GM23338 (cell line): ENCODE measurements around the gene GRIK5. TPM values are rescaled to one million over a fixed set of nuclear protein-coding genes. Genes with fewer than 3 reads are reported as not detected.

Experiments used
- ATAC-seq: fragments of 200-7000 bp; cut with Tn5 transposase; 3 replicates; pipeline ENCODE4 v1.9.1; 2020
- DNase-seq: peaks from one replicate; pipeline ENCODE4 v3.0.0-alpha.2; 2015; ENCODE audit warnings: low spot score
- H2AFZ ChIP-seq: fragments of 200-600 bp; sonication (generic); 2 replicates; pipeline ENCODE4 v1.8.0; 2016; ENCODE audit warnings: antibody characterized with exemption, mild to moderate bottlenecking, moderate library complexity
- H3F3A ChIP-seq: fragments of 200-600 bp; sonication (generic); replicated peaks from 2 replicates; pipeline ENCODE4 v1.8.0; 2017; ENCODE audit warnings: antibody characterized with exemption, mixed run types, low read depth
- H3K27ac ChIP-seq: fragments of 200-600 bp; sonication (generic); 2 replicates; pipeline ENCODE4 v1.6.1; 2016; ENCODE audit warnings: low read depth
- H3K27me3 ChIP-seq: fragments of 200-600 bp; sonication (generic); 2 replicates; pipeline ENCODE4 v1.8.0; 2016; ENCODE audit warnings: mild to moderate bottlenecking, mixed run types, moderate library complexity; ENCODE audit not compliant: insufficient read depth
- H3K36me3 ChIP-seq: fragments of 200-600 bp; sonication (generic); 2 replicates; pipeline ENCODE4 v1.8.0; 2016; ENCODE audit warnings: mild to moderate bottlenecking; ENCODE audit not compliant: insufficient read depth
- H3K4me1 ChIP-seq: fragments of 200-600 bp; sonication (generic); 2 replicates; pipeline ENCODE4 v1.8.0; 2016; ENCODE audit warnings: mild to moderate bottlenecking, moderate library complexity; ENCODE audit not compliant: insufficient read depth
- H3K4me2 ChIP-seq: fragments of 200-600 bp; sonication (generic); 2 replicates; pipeline ENCODE4 v1.7.1; 2017; ENCODE audit warnings: mixed run types
- H3K4me3 ChIP-seq: fragments of 200-600 bp; sonication (generic); 2 replicates; pipeline ENCODE4 v1.6.1; 2016; ENCODE audit warnings: mixed run types
- H3K79me2 ChIP-seq: fragments of 200-600 bp; sonication (generic); replicated peaks from 2 replicates; pipeline ENCODE4 v1.8.0; 2017; ENCODE audit warnings: mild to moderate bottlenecking; ENCODE audit not compliant: insufficient read depth
- H3K9me2 ChIP-seq: fragments of 200-600 bp; sonication (generic); 2 replicates; pipeline ENCODE4 v1.8.0; 2017; ENCODE audit not compliant: insufficient read depth
- H4K20me1 ChIP-seq: fragments of 200-600 bp; sonication (generic); replicated peaks from 2 replicates; pipeline ENCODE4 v1.8.0; 2017; ENCODE audit warnings: mild to moderate bottlenecking; ENCODE audit not compliant: insufficient read depth
- H3K27ac Mint-ChIP-seq: 2 replicates; pipeline ENCODE4 v1.8.0; 2020; ENCODE audit warnings: inconsistent platforms, mild to moderate bottlenecking, moderate library complexity, mixed read lengths
- H3K27me3 Mint-ChIP-seq: 3 replicates; pipeline ENCODE4 v1.8.0; 2022; ENCODE audit warnings: low read depth, mild to moderate bottlenecking, moderate library complexity, mixed read lengths, inconsistent platforms; ENCODE audit not compliant: insufficient read depth, poor library complexity
- H3K36me3 Mint-ChIP-seq: 3 replicates; pipeline ENCODE4 v1.8.0; 2021; ENCODE audit warnings: low read depth, mild to moderate bottlenecking, inconsistent platforms, moderate library complexity, mixed read lengths
- H3K4me1 Mint-ChIP-seq: 3 replicates; pipeline ENCODE4 v1.8.0; 2020; ENCODE audit warnings: mild to moderate bottlenecking, inconsistent platforms, mixed read lengths
- H3K4me3 Mint-ChIP-seq: 3 replicates; pipeline ENCODE4 v1.8.0; 2021; ENCODE audit warnings: moderate library complexity, mild to moderate bottlenecking, inconsistent platforms, mixed read lengths
- H3K9me3 Mint-ChIP-seq: 3 replicates; pipeline ENCODE4 v1.8.0; 2020; ENCODE audit warnings: moderate library complexity, mild to moderate bottlenecking, inconsistent platforms, mixed read lengths
- CTCF ChIP-seq, 2 experiments: fragments of 200-600 bp in 1 of 2; sonication (generic) in 1 of 2; conservative IDR thresholded peaks; 2 replicates each; pipeline versions ENCODE4 v1.5.1 to v1.6.1; 2016 to 2017; ENCODE audit warnings: antibody characterized with exemption in 2 of 2, low read depth in 2 of 2, mild to moderate bottlenecking in 2 of 2, moderate library complexity in 1 of 2
- ETS1 ChIP-seq: IDR thresholded peaks from 2 replicates; pipeline ENCODE4 v1.6.1; 2016; ENCODE audit warnings: antibody characterized with exemption
- POLR2AphosphoS5 ChIP-seq: IDR thresholded peaks from 2 replicates; pipeline ENCODE4 v1.6.1; 2016; ENCODE audit warnings: antibody characterized with exemption, low read depth
- ZNF114 ChIP-seq: fragments of 250-450 bp; sonication (Bioruptor Pico); IDR thresholded peaks from 2 replicates; pipeline ENCODE4 v1.5.0; 2020; ENCODE audit warnings: mild to moderate bottlenecking, moderate library complexity
- ZNF331 ChIP-seq: fragments of 250-450 bp; sonication (Bioruptor Pico); IDR thresholded peaks from 2 replicates; pipeline ENCODE4 v1.5.0; 2020; ENCODE audit warnings: low read depth, mild to moderate bottlenecking, moderate library complexity
- ZNF462 ChIP-seq: fragments of 250-450 bp; sonication (Bioruptor Pico); IDR thresholded peaks from 2 replicates; pipeline ENCODE4 v1.5.0; 2020; ENCODE audit warnings: mild to moderate bottlenecking, moderate library complexity
- polyA plus RNA-seq: library from polyadenylated mRNA; unstranded; fragments of >200 nt; fragmentation: Nextera tagmentation; extraction: Ambion mirVana; gene quantifications from 2 replicates; pipeline ENCODE4 v1.2.1, GENCODE V29; 2016
- total RNA-seq: library from RNA; depleted of rRNA; stranded (reverse); fragments of >200 nt; shearing (Covaris generic); gene quantifications from 2 replicates; pipeline ENCODE4 v1.2.3, GENCODE V29; 2014

GRIK5 gene
- total and polyA plus RNA-seq, 2 experiments from 2014 or later, result 5.1 to 42.5 TPM

GRCh38 chr19:42023121-42023942, 46.7 kb downstream of the GRIK5 start:
- Mint-ChIP-seq H3K27ac (peak overlapping the region; percentile 62), H3K9me3 (no peaks in the 10 kb centered on the region), H3K4me1 (peaks cover 8% of the 10 kb centered on the region), H3K4me3 (no peak overlapping the region), H3K27me3 (peaks cover 2% of the 10 kb centered on the region), H3K36me3 (peaks cover 47% of the 10 kb centered on the region)
- peak; percentile 78 for DNase-seq
- Histone ChIP-seq H3K27ac (no peak overlapping the region), H3F3A (no peaks in the 10 kb centered on the region), H3K79me2 (no peaks in the 10 kb centered on the region), H3K4me3 (no peak overlapping the region), H3K4me1 (no peaks in the 10 kb centered on the region), H3K4me2 (no peak overlapping the region), H3K36me3 (no peaks in the 10 kb centered on the region), H3K9me2 (no peaks in the 10 kb centered on the region), H4K20me1 (no peaks in the 10 kb centered on the region; the same call in none of the 2 replicates), H3K27me3 (no peaks in the 10 kb centered on the region), H2AFZ (no peak overlapping the region)
- TF ChIP-seq POLR2AphosphoS5 (no peak), ETS1 (no peak), ZNF462 (CRISPR knock-in tag) (no peak), CTCF (conservative IDR thresholded peaks at IDR 0.05; ENCODE audit: low read depth in 2 of 2) (peak; percentile 75 to 83), ZNF331 (CRISPR knock-in tag) (no peak), ZNF114 (CRISPR knock-in tag) (no peak)
- peak; percentile 89 for ATAC-seq
